Neural cell (in vitro differentiated cells): Measurements from ENCODE around the gene GOLGA2. TPM values are rescaled to one million over a fixed set of nuclear protein-coding genes. Genes with fewer than 3 reads are reported as not detected.

Source experiments
- H2AFZ ChIP-seq: fragments of 200-600, 300-800 bp; sonication (generic), shearing (Covaris generic); 2 replicates; pipeline ENCODE4 v1.6.0; 2014; ENCODE audit warnings: low read depth, mild to moderate bottlenecking, antibody characterized with exemption, low read length, moderate library complexity
- H3F3A ChIP-seq: fragments of 200-600 bp; shearing (Covaris generic); 2 replicates; pipeline ENCODE4 v1.6.1; 2016; ENCODE audit warnings: mild to moderate bottlenecking, moderate library complexity, mixed read lengths, antibody characterized with exemption, low read length; ENCODE audit not compliant: insufficient read depth, poor library complexity, severe bottlenecking
- H3K27ac ChIP-seq: fragments of 200-600, 300-800 bp; sonication (generic), shearing (Covaris generic); 2 replicates; pipeline ENCODE4 v1.5.1; 2014; ENCODE audit warnings: mild to moderate bottlenecking, low read length, moderate library complexity
- H3K27me3 ChIP-seq: fragments of 300-800, 200-600 bp; sonication (generic), shearing (Covaris generic); 2 replicates; pipeline ENCODE4 v1.6.0; 2014; ENCODE audit warnings: mild to moderate bottlenecking, low read depth, low read length, moderate library complexity; ENCODE audit not compliant: insufficient read depth
- H3K36me3 ChIP-seq: fragments of 300-800, 200-600 bp; sonication (generic), shearing (Covaris generic); 2 replicates; pipeline ENCODE4 v1.5.1; 2014; ENCODE audit warnings: mild to moderate bottlenecking, antibody characterized with exemption, low read length, moderate library complexity; ENCODE audit not compliant: insufficient read depth
- H3K4me2 ChIP-seq: fragments of 300-800, 200-600 bp; sonication (generic), shearing (Covaris generic); 2 replicates; pipeline ENCODE4 v1.6.0; 2014; ENCODE audit warnings: mild to moderate bottlenecking, low read length
- H3K4me3 ChIP-seq: fragments of 300-800, 200-600 bp; sonication (generic), shearing (Covaris generic); 2 replicates; pipeline ENCODE4 v1.5.1; 2014; ENCODE audit warnings: mild to moderate bottlenecking, low read length, moderate library complexity
- H3K79me2 ChIP-seq: fragments of 200-600 bp; shearing (Covaris generic); replicated peaks from 2 replicates; pipeline ENCODE4 v1.6.0; 2014; ENCODE audit warnings: mild to moderate bottlenecking, low read length, moderate library complexity; ENCODE audit not compliant: insufficient read depth
- H3K9ac ChIP-seq: fragments of 300-800, 200-600 bp; sonication (generic), shearing (Covaris generic); 2 replicates; pipeline ENCODE4 v1.6.1; 2016; ENCODE audit warnings: mild to moderate bottlenecking, low read length, mixed read lengths
- H3K9me2 ChIP-seq: fragments of 200-600 bp; shearing (Covaris generic); 2 replicates; pipeline ENCODE4 v1.6.1; 2016; ENCODE audit warnings: mild to moderate bottlenecking, low read length, mixed read lengths; ENCODE audit not compliant: insufficient read depth
- H3K9me3 ChIP-seq: fragments of 200-600, 300-800 bp; sonication (generic), shearing (Covaris generic); 2 replicates; pipeline ENCODE4 v1.6.1; 2016; ENCODE audit warnings: mild to moderate bottlenecking, mixed run types, low read length, moderate library complexity, mixed read lengths
- H4K20me1 ChIP-seq: fragments of 200-600 bp; shearing (Covaris generic); 2 replicates; pipeline ENCODE4 v1.6.1; 2016; ENCODE audit warnings: mild to moderate bottlenecking, mixed run types; ENCODE audit not compliant: insufficient read depth
- EP300 ChIP-seq: fragments of 450-650 bp; conservative IDR thresholded peaks from 2 replicates; pipeline ENCODE4 v1.6.1; 2014; ENCODE audit warnings: antibody characterized with exemption, mild to moderate bottlenecking, moderate library complexity; ENCODE audit not compliant: poor library complexity, severe bottlenecking
- EZH2 ChIP-seq: fragments of 200-600, 300-800 bp; shearing (Covaris generic), sonication (generic); IDR thresholded peaks from 2 replicates; pipeline ENCODE4 v1.6.1; 2014; ENCODE audit warnings: antibody characterized with exemption, low read length, borderline replicate concordance, mild to moderate bottlenecking; ENCODE audit not compliant: insufficient read depth, poor library complexity, severe bottlenecking
- MXI1 ChIP-seq: fragments of 450-650 bp; conservative IDR thresholded peaks from 2 replicates; pipeline ENCODE4 v1.6.1; 2014; ENCODE audit warnings: antibody characterized with exemption, mild to moderate bottlenecking; ENCODE audit not compliant: poor library complexity, severe bottlenecking
- POLR2AphosphoS5 ChIP-seq: IDR thresholded peaks from 2 replicates; pipeline ENCODE4 v1.6.1; 2012
- RAD21 ChIP-seq: fragments of 450-650 bp; conservative IDR thresholded peaks from 2 replicates; pipeline ENCODE4 v1.6.1; 2014; ENCODE audit warnings: antibody characterized with exemption, mild to moderate bottlenecking, moderate library complexity
- SMC3 ChIP-seq: fragments of 450-650 bp; conservative IDR thresholded peaks from 2 replicates; pipeline ENCODE4 v1.6.1; 2014; ENCODE audit warnings: antibody characterized with exemption, mild to moderate bottlenecking, moderate library complexity; ENCODE audit not compliant: poor library complexity
- TAF1 ChIP-seq: IDR thresholded peaks from 2 replicates; pipeline ENCODE4 v1.6.1; 2012; ENCODE audit warnings: low read depth
- polyA plus RNA-seq: library from polyadenylated mRNA; depleted of rRNA; stranded (reverse); fragments of >200 nt; gene quantifications from 2 replicates; pipeline ENCODE4 v1.2.3, GENCODE V29; 2014
- TF ChIP-seq, protein P1 (sequence below): fragments of 450-650 bp; IDR thresholded peaks from 2 replicates; pipeline ENCODE4 v1.5.1; 2014; ENCODE audit warnings: antibody characterized with exemption, mild to moderate bottlenecking, moderate library complexity; ENCODE audit not compliant: poor library complexity, severe bottlenecking
- TF ChIP-seq, protein P2 (sequence below): IDR thresholded peaks from 2 replicates; pipeline ENCODE4 v1.6.1; 2012; ENCODE audit warnings: borderline replicate concordance

Gene GOLGA2
- polyA plus RNA-seq, 1 donor from 2014 or later, result 46.3 TPM

DNA sequence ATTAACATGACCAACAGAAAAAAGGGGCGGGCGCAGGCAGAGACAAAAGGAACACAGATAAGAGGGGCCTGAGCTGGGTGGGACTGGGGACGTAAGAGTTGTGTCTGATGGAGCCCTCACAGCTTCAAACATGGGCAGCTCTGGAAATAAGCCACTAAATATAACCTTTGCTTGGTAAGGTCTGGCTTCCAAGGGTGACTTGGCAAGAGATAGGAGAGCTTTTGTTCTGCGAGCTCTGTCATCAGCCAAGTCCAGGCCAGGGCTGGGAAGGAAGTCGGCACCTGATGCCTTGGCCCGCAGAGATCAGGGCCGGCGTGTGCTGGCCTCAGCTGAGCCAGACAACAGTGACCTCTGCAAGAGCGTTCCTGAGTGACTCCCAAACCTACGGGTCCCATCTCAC lies 34.7 kb upstream of the GOLGA2 start:
- Histone ChIP-seq H3K4me2 (no peak overlapping the region), H4K20me1 (no peaks in the 10 kb centered on the region), H3F3A (no peaks in the 10 kb centered on the region), H3K27ac (no peak overlapping the region), H3K9ac (no peak overlapping the region), H3K9me3 (no peaks in the 10 kb centered on the region), H3K79me2 (no peaks in the 10 kb centered on the region), H3K4me3 (no peak overlapping the region), H3K9me2 (no peaks in the 10 kb centered on the region), H3K36me3 (no peaks in the 10 kb centered on the region), H3K27me3 (no peaks in the 10 kb centered on the region), H2AFZ (no peak overlapping the region)
- TF ChIP-seq TAF1, result no peak
- TF ChIP-seq EP300, result no peak
- no peak for TF ChIP-seq SMC3
- TF ChIP-seq RAD21, result no peak
- TF ChIP-seq, protein P1, sequence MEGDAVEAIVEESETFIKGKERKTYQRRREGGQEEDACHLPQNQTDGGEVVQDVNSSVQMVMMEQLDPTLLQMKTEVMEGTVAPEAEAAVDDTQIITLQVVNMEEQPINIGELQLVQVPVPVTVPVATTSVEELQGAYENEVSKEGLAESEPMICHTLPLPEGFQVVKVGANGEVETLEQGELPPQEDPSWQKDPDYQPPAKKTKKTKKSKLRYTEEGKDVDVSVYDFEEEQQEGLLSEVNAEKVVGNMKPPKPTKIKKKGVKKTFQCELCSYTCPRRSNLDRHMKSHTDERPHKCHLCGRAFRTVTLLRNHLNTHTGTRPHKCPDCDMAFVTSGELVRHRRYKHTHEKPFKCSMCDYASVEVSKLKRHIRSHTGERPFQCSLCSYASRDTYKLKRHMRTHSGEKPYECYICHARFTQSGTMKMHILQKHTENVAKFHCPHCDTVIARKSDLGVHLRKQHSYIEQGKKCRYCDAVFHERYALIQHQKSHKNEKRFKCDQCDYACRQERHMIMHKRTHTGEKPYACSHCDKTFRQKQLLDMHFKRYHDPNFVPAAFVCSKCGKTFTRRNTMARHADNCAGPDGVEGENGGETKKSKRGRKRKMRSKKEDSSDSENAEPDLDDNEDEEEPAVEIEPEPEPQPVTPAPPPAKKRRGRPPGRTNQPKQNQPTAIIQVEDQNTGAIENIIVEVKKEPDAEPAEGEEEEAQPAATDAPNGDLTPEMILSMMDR, result no peak
- TF ChIP-seq, protein P2, sequence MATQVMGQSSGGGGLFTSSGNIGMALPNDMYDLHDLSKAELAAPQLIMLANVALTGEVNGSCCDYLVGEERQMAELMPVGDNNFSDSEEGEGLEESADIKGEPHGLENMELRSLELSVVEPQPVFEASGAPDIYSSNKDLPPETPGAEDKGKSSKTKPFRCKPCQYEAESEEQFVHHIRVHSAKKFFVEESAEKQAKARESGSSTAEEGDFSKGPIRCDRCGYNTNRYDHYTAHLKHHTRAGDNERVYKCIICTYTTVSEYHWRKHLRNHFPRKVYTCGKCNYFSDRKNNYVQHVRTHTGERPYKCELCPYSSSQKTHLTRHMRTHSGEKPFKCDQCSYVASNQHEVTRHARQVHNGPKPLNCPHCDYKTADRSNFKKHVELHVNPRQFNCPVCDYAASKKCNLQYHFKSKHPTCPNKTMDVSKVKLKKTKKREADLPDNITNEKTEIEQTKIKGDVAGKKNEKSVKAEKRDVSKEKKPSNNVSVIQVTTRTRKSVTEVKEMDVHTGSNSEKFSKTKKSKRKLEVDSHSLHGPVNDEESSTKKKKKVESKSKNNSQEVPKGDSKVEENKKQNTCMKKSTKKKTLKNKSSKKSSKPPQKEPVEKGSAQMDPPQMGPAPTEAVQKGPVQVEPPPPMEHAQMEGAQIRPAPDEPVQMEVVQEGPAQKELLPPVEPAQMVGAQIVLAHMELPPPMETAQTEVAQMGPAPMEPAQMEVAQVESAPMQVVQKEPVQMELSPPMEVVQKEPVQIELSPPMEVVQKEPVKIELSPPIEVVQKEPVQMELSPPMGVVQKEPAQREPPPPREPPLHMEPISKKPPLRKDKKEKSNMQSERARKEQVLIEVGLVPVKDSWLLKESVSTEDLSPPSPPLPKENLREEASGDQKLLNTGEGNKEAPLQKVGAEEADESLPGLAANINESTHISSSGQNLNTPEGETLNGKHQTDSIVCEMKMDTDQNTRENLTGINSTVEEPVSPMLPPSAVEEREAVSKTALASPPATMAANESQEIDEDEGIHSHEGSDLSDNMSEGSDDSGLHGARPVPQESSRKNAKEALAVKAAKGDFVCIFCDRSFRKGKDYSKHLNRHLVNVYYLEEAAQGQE, result no peak
- no peak for TF ChIP-seq MXI1
- TF ChIP-seq EZH2, result no peak
- no peak for TF ChIP-seq POLR2AphosphoS5

DNA sequence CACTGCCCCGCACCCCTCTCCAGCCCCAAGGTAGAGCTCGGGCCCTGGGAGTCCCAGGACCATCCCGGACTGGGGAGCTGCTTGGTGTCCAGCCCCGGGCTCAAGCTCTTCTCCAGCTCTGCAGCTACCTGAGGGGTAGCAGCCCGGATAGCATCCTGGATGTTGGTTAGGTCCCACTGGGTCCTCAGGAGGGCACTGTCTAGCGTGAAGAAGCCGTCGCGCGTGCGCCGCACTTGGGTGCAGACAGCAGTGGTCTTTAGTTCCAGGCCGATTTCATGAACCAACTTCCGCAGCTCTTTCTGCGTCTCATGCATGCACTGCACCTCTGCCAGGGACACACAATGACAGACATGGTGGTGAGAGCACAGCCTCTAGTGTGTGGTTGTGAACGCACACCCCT lies 33.7 kb upstream of the GOLGA2 start:
- H3K4me2 ChIP-seq, result no peak overlapping the region
- no peaks in the 10 kb centered on the region for H3K27me3 ChIP-seq

More for the DNA sequence above, 33.7 kb upstream of the GOLGA2 start:
- Histone ChIP-seq H3K9me2 (no peaks in the 10 kb centered on the region), H3F3A (no peaks in the 10 kb centered on the region), H3K9me3 (no peaks in the 10 kb centered on the region), H2AFZ (no peak overlapping the region), H3K27ac (no peak overlapping the region), H3K36me3 (no peaks in the 10 kb centered on the region), H3K4me3 (no peak overlapping the region), H3K9ac (no peak overlapping the region), H4K20me1 (no peaks in the 10 kb centered on the region), H3K79me2 (no peaks in the 10 kb centered on the region)
- TF ChIP-seq, protein P2, result no peak
- TF ChIP-seq EZH2 (no peak), SMC3 (no peak), MXI1 (no peak), EP300 (no peak)
